GM12801 (cell line): ENCODE measurements around the gene PRSS57.

Experiments used
- TF ChIP-seq, protein P1 (sequence below): IDR thresholded peaks from one replicate; pipeline ENCODE4 v1.5.1; 2011; ENCODE audit warnings: control low read depth; ENCODE audit not compliant: insufficient read length; ENCODE audit errors: extremely low read depth

The PRSS57 gene

DNA sequence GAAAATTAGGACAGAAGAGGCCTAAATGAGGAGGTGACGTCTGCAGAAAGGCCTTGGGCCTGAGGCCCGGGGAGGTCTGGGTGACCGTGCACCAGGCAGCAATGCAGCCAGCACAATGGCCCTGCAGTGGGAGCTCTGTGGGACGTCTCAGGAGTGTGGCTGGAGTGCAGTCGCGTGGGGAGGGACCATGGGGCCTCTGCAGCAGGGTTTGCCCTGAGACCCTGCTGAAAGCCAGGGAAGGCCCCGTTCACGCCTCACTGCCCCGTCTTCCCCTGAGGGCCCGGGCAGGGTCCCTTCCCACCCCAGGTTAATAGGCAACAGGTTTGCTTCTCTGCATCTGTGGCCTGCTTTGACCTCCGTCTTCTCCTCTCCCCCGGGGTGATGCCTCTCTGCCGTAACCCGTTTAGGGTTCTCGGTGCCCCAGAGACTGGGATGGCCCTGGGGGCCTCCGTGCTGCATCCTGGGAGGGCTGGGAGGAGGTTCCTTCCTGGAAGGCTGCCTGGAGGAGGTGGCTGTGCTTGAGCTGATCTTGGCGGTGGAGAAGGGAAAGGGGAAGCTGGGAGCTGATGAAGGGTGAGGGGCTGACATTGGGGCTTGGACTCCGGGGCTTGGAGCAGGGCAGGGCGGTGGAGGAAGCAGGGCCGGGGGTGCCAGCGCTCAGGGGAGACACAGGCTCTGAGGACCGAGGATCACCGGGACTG lies 23.1 kb upstream of the PRSS57 start:
- TF ChIP-seq, protein P1, sequence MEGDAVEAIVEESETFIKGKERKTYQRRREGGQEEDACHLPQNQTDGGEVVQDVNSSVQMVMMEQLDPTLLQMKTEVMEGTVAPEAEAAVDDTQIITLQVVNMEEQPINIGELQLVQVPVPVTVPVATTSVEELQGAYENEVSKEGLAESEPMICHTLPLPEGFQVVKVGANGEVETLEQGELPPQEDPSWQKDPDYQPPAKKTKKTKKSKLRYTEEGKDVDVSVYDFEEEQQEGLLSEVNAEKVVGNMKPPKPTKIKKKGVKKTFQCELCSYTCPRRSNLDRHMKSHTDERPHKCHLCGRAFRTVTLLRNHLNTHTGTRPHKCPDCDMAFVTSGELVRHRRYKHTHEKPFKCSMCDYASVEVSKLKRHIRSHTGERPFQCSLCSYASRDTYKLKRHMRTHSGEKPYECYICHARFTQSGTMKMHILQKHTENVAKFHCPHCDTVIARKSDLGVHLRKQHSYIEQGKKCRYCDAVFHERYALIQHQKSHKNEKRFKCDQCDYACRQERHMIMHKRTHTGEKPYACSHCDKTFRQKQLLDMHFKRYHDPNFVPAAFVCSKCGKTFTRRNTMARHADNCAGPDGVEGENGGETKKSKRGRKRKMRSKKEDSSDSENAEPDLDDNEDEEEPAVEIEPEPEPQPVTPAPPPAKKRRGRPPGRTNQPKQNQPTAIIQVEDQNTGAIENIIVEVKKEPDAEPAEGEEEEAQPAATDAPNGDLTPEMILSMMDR, result no peak

DNA sequence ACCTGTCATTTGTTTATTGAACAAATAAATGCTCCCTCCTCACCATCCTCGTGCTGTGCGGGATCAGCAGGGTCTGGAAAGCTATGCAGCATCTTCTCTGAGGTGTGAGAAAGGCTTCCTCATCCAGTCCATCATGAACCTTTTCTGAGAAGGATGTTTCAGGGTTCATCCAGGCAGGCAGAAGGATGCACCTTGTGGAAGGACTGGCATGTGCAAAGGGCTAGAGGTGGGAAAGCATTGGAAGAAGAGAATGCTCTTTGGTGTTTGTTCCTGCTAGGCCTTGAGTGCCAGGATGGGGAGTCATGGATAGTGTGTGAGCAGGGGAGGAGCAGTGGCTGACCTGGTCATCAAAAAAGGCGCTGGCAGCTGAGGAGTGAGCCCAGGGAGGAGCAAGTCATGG lies 20.1 kb upstream of the PRSS57 start:
- TF ChIP-seq, protein P1, result no peak

DNA sequence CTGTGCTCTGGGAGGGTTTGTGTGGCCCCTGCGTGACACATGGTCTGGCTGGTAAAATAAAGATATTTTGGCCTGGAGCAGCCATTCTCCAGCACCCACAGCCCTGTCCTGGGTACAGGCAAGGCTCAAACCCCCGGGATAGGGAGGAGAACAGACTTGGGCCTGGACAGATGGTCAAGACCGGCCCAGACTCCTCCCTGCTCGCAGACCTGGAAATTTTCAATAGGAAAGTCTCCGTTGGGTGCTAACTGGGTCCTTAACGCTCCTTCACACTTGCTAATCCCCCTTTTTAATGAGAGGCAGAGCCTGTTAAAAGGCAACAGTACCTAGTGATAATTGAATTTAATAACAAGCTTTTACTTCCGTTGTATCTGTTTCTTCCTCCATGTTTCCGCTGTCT lies 16.0 kb upstream of the PRSS57 start:
- TF ChIP-seq, protein P1, result no peak

DNA sequence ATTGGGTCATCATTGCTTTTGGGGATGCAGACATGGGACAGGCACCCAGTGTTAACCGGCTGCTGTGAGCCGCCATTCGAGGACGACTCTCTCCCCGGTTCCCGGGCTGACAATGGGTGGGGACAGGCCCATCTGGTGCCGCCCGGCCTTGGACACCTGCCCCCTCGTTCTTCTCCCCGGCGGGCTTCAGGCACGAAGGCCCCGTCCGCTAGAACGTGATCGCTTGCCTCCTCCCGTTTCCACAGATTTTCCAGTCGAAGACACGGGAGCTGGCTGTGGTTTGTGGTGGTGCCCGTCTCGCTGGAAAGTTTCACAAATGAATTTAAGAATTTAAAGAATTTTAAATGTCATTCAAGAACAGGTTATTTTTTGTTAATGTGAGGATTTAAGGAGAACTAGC lies 15.5 kb upstream of the PRSS57 start:
- TF ChIP-seq, protein P1, result no peak

DNA sequence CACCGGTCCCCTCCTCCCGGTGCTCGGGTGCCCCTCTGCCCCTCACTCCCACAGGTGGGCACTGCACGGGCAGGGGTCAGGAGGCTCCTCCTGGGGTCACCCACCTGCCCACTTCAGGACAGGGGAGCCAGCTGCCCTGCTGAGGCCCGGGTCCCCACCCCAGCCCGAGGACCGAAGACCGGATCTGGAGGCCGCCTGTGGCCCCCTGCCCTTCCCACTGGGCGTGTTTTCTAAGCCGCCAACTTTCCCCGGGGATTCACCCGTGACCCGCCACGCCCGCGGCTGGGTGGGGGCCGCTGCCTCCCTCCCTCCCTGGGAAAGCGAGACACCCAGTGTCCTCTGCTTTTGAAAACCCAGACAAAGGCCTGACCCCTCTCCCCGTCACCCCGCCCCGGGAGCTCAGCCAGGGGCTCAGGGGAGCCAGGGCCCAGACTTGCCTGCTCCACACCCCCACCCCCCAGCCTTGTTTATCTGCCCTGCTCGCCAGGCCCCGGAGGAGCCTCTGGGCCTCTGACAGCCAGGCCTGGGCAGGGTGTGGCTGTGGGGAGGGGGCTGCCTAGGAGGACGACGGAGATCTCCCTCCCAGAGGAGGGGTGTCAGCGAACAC lies 14.8 kb upstream of the PRSS57 start:
- TF ChIP-seq, protein P1, result no peak

DNA sequence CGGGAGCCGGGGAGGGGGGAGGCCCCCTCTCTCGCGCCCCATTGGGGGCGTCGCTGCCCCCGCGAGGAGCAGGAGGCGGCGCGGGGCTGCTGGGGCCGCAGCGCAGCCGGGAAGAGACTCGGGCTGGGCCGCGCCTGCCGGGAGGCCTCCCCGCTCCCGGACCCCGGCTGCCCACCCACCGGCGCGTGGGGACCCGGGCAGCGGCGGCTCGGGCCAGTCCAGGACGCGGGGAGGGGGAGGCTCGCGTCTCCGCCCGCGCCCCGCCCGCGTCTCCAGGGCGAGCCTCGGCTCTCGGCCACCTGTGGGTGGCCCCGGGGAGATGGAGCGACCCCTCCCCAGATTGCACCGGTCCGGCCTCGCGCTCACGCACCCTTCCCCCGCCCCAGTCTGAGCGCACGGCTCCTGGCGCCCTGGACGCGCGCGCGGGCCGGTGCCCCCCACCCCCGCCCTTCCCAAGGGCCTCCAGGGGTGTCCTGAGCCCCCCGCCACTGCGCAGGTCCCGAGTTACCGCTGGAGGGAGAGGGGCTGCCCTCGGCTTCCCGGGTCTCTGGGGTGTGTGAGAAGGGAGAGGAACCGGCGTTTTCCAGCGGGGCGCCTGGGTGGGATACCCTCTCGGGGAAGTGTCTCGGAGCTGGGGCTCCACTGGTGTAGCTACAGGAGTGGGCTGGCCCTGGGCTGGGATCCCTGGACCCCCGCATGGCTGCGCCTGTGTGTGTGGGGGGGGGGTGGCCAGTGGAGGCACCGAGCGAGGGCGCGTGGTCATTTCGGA lies 14.1 kb upstream of the PRSS57 start:
- TF ChIP-seq, protein P1, result no peak

DNA sequence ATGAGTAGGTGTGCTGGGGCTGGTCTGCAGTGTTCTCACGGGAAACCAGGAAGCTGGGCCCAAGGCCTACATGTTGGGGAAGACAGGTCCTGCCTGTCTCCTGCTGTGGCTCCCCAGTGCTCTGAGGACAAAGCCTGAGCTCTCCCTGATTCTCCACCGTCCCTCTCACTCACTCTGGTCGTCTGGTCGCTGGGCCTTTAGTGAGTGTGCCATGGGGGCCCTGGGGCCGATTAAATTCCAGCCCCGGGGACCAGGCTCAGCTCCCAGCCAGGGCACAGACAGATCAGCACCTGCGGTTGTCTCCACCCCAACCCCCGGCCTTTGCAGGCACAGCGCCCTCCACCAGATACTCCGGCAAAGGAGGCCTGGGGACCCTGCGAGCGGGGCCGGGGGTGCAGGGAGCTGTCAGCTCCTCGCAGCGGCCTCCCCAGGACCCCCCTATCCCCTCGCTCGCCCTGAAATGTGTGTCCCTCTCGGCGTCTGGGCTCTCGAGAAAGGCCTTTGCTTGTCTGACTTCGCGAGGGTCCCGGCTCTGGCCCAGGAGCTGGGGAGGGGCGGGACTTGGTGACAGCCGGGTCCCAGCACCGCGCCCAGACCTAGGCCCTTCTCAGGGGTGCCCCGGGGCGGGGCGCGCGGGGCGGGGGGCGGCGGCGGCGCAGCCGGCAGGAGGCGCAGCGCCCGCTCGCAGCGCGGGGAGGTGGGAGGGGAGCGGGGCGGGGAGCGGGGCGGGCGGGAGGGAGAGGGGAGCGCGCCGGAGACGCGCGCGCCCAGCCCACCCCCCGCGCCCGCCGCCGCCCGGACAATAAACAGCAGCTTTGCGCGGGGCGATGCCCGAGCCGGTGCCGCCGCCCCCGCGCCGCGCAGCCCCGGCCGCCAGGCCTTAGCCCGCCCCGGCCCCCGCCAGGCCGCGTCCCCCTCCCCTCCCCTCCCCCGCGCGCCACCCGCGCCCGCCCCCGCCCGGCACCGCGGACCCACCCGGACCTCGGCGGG lies 13.2 kb upstream of the PRSS57 start, which contains the start of gene PALM:
Gene PALM, plus strand, starts transcription at position 782 of the 990 bp plus-strand sequence. CDS start 212 bp downstream, outside the sequence.
- TF ChIP-seq, protein P1, result no peak
